GM19452 (cell line): ENCODE results near the gene BTAF1.

Source experiments
- ATAC-seq: cut with Tn5 transposase; IDR thresholded peaks from one replicate; pipeline ENCODE4 v1.9.1; 2021; ENCODE audit not compliant: unreplicated experiment

The BTAF1 gene

DNA sequence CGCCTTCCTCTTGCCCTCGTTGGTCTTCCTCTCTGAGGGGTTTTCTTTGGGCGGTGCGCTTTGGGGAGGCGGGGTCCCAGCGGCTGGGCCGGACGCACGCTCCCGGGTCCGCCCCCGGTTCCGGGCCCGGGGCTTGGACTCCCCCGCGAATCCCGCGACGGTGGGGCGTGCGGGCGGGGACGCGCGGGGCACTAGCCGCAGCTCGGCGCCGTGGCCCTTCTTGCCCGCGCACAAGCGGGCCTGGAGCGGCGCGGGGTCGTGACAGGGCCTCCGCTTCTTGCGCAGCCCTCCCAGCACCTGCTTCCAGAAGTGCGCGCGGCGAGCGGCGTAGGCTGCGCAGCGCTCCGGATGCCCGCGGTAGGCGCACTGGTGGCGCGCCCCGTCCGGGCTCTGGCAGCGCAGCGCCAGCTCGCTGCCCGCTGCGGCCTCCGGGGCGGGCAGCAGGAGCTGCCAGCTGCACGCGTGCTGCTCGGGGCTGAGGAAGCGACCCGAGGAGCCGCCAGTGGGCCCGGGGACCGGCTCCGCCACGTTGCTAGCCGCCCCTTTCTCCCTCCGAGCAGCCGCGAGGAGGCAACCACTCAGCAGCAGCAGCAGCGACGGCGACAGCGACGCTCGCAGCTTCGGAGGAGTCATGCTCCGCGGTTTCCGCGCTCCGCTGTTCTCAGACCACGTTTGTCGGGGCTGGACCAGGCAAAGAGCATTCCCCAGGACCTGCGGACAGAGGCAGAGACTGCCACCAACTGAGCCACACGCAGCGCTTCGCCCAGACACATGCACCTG, 15.0 kb upstream of the BTAF1 start:
- ATAC-seq = peak; percentile 88

DNA sequence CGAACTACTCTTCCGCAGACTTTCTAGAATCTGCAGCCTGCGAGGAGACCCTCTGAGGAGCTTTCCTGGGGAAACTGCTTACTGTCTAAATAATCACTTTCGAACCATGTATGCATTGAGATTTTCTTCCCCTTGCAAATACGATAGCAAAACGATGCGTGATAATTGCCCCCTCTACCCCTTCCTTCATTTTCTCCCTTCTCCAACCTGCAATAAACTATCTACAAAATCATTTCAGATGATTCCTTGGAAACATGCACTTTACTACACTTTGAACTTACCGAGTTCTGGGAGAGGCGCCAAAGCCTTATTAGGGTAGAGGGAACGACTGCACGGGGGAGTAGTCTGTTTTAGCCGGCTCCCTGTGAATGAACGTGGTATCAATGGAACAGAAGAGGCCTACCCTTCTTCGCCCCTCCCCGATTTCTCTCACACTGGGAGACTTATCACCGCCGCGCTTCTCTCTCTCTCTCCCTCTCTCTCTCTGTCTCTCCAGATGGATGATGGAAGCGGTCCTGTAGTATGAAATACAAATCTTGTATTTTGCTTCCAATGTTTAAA, 14.4 kb upstream of the BTAF1 start, which contains the start of gene FGFBP3:
Gene FGFBP3 (minus strand): TSS at position 370 of the 561 bp plus-strand sequence. CDS start 517 bp downstream, outside the sequence.
- ATAC-seq = no peak

DNA sequence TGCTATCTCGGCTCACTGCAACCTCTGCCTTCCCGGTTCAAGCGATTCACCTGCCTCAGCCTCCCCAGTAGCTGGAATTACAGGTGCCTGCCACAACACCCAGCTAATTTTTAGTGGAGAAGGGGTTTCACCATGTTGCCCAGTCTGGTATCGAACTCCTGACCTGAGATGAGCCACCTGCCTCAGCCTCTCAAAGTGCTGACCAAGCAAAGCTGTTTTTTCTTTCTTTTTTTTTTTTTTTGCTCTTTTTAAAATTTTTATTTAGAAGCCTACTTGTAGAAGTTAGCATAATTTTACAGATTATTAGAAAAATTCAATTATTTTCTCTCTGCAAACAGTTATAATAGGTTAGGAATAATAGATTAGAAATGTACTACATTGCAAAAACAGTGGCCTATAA, 13.1 kb upstream of the BTAF1 start:
- ATAC-seq = no peak

DNA sequence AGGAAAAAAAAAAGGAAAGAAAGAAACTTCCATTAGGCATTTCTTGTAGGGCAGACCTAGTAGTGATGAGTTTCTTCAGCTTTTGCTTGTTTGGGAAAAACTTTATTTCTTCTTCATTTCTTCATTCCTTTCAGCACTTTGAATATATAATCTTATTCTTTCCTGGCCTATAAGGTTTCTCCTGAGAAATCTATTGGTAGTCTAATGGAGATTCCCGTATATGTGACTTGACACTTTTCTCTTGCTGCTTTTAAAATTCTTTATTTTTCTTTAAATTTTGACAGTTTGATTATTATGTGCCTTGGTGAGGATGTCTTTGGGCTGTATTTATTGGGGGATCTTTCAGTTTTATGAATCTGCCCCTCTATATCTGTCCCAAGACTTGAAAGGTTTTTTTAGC, 3.9 kb upstream of the BTAF1 start:
- ATAC-seq = no peak

DNA sequence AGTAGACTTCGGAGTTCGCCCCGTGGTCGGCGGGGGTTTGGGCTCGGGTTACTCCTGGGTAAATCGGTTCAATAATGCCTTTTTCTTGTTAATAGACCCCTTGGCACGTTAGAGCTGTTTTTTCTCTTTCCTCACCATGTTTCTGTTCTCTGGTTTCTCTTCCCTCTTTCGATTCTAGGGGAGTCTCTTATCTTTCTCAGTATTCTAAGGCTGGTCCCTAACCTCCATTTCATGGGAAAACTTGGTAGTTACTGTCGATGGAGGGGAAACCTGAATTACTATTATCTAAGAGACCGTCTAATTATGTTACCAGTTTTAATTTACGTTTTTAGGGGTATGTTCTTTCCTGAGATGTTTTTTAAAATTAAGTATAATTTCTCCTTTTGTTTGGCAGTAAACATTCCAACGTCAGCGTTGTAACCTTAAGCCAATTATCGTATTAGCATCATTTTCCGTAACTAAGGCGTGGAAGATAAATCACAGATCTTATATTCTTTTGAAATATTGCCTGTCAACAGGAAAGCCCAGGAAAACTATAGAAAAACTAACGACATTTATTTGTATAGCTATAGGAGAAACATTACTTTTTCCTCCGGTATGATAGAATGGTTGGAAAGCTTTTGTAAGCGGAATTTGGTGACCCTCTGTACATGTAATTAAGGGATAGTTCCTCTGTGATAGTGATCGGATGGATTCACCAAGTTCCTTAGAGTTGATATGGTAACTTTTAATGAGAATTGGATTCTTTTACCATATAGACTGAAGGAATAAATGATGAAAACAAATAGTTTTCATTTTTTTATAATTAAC, 847 bp downstream of the BTAF1 start:
- peak; percentile 15 for ATAC-seq

DNA sequence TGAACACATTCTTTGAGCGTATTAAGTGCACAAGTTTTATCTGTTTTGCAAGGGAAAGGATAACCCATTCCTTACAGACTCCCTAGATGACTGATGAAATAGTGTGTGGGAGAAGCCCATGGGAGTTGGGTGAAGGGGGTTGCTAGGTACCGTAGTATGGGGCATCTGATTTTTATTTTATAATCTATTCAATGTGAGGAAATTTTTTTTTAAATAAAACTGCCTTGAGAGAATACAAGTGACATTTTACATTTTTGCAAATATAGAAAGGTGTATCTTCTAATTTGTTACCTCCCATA, 1.4 kb downstream of the BTAF1 start:
- no peak for ATAC-seq

DNA sequence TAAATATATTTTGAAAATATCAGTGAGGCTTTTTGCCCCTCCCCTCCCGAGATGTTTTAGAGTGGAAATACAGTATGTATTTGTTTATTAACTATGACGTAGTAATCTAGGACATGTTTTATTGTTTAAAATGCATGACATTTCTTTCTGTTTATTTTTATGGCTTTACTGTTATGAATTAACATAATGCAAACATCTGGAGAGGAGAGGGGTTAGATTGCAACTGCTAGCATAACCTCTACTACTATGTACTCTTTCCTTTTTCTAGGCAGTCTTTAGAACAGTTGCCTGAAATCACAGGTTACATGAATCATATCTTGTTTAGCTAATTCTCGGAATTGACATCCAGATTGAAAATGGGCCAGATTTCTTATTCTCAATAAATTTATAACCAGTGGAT, 7.4 kb downstream of the BTAF1 start:
- ATAC-seq = no peak

DNA sequence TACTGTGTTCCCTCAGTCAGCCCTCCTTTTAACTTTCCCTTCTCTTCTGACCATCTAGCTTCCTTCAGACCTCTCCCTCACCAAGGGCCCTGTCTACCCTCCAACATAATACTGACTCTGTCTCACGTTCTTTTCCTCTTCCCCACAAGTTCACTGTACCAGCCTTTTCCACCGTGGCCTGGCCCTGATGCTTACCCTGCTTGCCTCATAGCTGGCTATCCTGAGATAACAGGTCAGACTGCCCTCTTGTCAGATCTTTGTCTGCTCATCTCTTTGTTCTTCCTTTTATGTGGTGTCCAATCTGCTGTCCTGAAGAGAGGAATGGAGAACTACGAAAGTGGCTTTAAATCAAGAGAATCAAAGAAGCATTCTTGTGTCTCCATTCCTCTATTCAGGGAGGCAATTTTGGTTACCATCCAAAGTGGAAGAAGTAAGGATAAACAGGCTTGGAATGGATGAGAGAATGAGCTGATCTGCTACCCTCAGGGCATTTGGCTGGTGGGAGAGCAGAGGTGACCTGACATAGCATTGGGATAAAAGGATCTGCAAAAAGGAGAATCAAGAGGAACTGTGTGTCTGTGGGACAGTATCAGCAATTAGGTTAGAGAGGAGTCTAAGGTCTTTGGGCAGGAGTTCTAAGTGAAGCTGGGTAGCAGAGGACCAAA, 8.1 kb downstream of the BTAF1 start:
- no peak for ATAC-seq

DNA sequence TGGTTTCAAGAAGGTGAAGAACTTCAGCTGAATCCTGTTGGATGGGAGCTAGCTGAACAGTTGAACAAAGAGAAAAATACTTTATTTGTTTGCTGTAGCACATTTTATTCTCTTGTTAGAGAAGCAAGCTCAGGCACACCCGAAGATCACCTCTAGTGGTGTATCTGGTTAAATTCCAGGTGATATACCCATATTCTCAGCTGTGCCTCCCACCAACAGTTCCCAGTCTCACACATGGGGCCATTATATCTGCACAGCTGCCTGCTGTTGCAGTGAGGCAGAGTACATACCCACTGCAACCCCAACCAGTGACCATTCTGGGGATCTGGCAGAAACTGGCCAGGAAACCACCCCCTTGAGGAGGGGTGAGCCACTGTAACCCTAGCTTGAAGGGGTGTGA, 9.2 kb downstream of the BTAF1 start:
- ATAC-seq = no peak

DNA sequence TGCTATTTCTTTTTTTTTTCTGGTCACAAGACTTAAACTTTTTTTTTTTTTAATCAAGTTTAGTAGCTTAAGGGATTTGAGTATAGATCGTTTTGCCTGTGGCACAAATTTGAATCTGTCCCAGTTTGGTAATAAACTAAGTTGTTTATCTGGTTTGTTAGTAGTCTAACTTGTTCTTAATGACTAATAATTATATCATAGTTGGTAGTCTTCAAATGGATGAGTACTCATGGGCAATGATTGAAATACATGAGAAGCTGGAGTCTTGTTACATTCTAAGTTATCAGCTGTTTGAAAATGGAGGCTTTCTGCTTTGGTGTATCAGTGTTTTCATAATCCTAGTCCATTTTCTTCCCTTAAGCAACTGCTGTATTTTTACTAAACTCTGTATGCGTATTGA, 12.3 kb downstream of the BTAF1 start:
- ATAC-seq = no peak

DNA sequence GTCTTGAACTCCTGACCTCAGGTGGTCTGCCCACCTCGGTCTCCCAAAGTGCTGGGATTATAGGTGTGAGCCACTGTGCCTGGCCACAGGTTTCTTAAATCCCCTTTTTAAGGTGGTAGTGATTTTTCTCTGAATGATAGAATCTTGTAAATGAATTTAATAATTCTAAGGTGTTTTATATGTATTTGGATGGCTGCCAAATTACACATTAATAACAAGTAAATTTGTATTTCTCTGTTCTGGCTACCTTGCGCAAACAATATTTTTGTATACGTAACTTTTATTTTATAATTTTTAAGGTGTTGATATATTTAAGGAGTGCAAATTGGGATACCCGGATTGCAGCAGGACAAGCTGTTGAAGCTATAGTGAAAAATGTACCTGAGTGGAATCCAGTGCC, 16.1 kb downstream of the BTAF1 start:
- no peak for ATAC-seq

DNA sequence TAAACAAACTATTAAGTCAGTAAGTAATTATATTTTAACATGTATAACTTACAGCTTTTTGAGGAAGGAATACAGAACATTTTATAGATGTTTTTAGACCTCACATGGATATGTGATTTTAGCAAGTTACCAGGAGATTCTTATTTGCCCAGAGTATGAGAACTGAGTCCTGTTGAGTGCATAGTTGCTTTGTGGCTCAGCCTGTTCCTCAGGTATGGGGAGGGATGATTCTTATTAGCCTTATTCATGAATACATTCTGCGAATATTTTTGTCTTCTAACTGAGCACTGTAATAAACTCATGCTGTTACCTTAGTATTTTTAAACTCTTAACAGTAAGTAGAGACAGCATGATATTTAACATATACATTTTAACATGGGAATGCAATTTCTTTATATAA, 17.9 kb downstream of the BTAF1 start:
- ATAC-seq = no peak

DNA sequence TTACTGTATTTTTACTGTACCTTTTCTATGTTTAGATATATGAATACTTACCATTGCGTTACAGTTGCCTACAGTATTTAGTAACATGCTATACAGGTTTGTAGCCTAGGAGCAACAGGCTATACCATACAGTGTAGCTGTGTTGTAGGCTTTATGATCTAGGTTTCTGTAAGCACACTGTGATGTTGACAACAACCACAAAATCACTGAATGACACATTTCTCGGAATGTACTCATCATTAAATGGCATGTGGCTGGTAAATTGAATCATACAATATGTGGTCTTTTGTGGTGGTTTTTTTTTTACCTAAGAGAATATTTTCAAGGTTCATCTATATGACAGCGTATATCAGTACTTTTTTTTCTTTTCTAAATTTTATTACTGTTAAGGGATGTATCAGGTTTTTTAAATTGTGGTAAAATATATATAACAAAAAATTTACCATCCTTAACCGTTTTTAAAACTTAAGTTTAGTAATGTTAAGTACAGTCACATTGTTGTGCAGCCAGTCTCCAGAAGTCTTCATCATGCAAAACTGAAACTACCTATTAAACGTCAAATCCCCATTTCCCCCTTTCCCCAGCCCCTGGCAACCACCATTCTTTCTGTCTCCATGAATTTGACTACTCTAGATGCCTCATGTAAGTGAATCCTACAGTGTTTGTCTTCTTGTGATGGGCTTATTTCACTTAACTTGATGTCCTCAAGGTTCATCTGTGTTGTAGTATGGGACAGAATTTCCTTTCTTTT, 21.5 kb downstream of the BTAF1 start:
- no peak for ATAC-seq

DNA sequence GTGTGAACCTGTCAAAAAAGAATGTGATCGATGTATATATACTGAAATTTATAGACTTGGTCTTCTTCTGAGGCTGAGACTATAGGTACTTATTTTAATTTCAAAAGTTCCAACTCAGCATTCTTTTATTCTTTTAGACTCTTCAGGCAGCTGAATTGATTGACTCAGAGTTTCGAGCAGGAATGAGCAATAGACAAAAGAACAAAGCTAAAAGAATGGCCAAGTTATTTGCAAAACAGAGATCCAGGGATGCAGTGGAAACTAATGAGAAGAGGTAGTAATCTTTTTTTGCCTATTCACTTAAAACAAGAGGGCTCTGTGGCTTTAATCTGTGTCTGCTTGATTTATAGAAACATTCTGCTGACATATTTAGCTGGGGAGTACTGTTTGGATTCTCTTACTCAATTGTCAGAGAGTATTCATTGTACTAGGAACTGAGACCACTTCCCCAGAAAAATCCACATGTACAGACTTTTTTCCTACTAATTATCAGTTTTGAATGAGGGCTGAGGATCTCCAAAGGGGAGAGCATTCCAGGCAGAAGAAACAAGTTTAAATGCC, 30.1 kb downstream of the BTAF1 start:
- no peak for ATAC-seq

DNA sequence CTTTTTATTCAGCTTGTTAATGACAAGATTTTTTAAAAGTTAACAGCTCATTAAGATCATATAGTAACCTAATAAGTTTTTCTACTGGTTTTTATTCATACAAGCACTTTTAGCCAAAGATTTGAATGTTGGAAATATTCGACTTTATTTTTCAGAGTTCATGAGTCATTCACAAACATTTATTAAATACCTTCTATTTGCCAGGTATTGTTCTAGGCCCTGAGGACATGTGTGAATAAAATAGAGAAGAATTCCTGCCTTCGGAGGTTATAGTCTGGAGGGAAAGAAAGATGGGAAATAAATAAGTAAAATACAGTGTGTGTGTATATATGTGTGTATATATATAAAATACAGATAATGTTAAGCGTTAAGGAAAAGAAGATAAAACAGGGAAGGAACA, 31.5 kb downstream of the BTAF1 start:
- no peak for ATAC-seq

DNA sequence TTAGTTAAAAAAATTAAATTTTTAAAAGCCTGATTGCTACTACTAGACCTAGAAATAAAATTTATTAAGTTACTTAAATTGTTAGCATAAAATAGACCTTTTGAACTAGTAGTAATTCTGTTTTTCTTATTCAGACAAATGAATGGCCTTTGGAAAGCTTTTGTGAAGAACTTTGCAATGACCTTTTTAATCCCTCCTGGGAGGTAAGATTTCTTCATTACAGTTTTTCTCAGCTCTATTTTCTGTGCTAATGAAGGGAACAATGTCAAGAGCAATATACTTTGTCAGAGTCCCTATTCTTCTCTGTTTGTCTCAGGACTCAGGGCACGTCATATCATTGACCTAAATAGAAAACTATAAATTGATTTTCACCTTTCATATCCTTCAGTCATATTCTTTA, 33.5 kb downstream of the BTAF1 start:
- no peak for ATAC-seq

DNA sequence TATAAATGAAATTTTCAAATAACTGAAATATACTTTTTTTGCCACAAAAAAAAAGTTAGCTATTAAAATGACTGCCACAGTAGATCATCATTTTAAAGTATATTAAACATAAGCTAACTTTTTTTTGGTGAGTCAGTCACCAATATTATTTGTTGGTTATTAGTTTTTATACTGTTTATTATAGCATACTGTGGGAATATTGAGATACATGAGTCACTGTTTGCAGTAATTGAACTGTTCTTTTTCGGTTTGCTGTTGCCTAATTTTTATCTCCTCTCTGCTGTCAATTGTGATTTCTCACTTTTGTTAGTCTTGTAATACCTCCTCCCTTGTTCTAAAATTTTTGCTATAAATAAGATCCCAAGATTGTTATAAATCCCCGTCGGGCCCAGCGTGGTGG, 45.7 kb downstream of the BTAF1 start:
- no peak for ATAC-seq

DNA sequence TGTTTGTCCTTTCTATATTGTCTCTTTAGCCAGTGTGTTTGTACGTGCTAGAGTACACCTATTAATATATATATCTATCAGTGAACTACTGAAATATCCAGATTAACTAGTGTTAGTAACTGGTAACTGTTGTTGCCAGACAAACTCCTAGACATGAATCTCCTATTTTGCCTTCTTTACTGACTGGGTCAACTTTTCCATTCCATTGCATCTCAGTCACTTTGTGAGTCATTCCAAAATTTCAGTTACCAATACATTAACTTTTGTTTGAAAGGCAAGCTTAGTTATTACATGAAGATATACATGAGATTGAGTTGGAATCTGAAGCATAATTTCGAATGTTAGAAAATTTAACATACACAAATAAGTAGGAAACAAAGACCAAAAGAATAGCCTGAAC, 51.4 kb downstream of the BTAF1 start:
- no peak for ATAC-seq

DNA sequence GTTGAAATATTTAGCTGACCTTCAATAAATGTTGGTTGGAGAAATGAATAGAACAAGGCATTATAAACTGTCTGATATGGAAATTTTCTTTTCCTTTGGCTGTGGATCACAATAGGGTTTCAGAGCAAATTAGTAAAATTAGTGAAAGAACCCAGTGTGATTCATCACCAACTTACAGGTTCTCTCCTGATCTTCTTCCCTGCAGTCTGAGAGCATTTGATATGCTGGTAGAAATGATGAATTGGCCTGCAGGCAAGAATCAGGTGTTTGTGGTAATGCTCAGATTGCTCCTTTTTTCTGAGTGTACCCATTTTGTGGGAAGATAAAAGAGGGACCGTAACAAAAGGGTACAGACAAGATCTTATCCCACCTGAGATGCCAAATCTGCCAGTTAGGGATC, 51.9 kb downstream of the BTAF1 start:
- ATAC-seq = no peak

DNA sequence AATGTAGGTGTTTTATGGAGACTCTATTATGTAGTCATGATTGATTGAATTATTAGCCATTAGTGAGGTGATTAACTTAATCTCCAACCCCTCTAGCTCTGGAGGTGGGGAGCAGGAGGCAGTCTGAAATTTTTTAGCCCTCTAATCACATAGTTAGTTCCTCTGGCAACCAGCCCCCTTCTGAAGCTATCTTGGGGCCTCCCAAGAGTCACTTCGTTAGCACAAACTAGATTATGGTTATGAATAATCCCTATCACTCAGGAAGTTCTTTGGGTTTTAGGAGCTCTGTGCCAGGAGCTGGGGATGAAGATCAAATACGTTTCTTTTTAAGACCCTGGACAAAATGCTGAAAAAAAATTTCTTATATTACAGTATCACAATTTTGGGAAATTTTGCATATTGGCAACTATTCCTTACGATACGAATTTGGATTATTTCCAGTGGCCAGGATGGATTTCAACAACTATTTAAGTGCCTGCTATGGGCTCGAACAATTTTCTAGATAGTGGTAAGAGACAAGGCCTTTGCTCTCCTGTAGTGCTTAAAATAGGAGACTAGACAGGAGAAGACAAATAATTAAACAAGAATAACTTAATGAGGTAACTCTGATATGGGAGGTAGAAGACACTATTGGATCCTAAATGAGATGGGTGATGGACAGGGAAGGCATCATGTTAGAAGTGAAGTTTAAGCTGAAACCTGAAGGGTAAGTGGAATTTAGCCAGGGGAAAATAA, 52.9 kb downstream of the BTAF1 start:
- ATAC-seq = no peak
